GM19395 (cell line): ENCODE measurements around the gene PLXDC2.
"Not testable (repeated sequence)": the region's sequence is repeated elsewhere in the genome, so short reads cannot be mapped to it uniquely, and the experiment has no call there.

Experiments used
- ATAC-seq: cut with Tn5 transposase; IDR thresholded peaks from one replicate; pipeline ENCODE4 v1.9.1; 2021; ENCODE audit warnings: mild to moderate bottlenecking, moderate library complexity; ENCODE audit not compliant: unreplicated experiment

Gene PLXDC2

GRCh38 chr10:19816411-19817230 is at the start of gene PLXDC2:
Gene PLXDC2 (plus strand): TSS chr10:19816432.
- peak; percentile 56 for ATAC-seq

- ATAC-seq = no peak
Observed at GRCh38 chr10:19767876-19768275, 48.4 kb upstream of the PLXDC2 start.

- ATAC-seq = not testable (repeated sequence)
Observed at GRCh38 chr10:19769826-19770225, 46.4 kb upstream of the PLXDC2 start.

GRCh38 chr10:19772972-19773371 is 43.3 kb upstream of the PLXDC2 start:
- ATAC-seq = no peak

- no peak for ATAC-seq
Observed at GRCh38 chr10:19775296-19775695, 40.9 kb upstream of the PLXDC2 start.

- ATAC-seq = no peak
Observed at GRCh38 chr10:19777806-19778205, 38.4 kb upstream of the PLXDC2 start.

GRCh38 chr10:19778996-19779395 is 37.2 kb upstream of the PLXDC2 start:
- ATAC-seq = no peak

GRCh38 chr10:19782430-19783089 is 33.7 kb upstream of the PLXDC2 start:
- ATAC-seq = no peak

- ATAC-seq = no peak
Observed at GRCh38 chr10:19783721-19784120, 32.5 kb upstream of the PLXDC2 start.

GRCh38 chr10:19785366-19785765 is 30.9 kb upstream of the PLXDC2 start:
- no peak for ATAC-seq

GRCh38 chr10:19788075-19788686 is 28.1 kb upstream of the PLXDC2 start:
- peak; percentile 90 for ATAC-seq

GRCh38 chr10:19788902-19789301 is 27.3 kb upstream of the PLXDC2 start:
- ATAC-seq = no peak

- ATAC-seq = no peak
Observed at GRCh38 chr10:19789607-19790006, 26.6 kb upstream of the PLXDC2 start.

- ATAC-seq = no peak
Observed at GRCh38 chr10:19791032-19791431, 25.2 kb upstream of the PLXDC2 start.

GRCh38 chr10:19795684-19796083 is 20.5 kb upstream of the PLXDC2 start:
- no peak for ATAC-seq

- ATAC-seq = no peak
Observed at GRCh38 chr10:19800161-19800560, 16.1 kb upstream of the PLXDC2 start.

- ATAC-seq = no peak
Observed at GRCh38 chr10:19801369-19801768, 14.9 kb upstream of the PLXDC2 start.

- ATAC-seq = no peak
Observed at GRCh38 chr10:19803676-19804075, 12.6 kb upstream of the PLXDC2 start.

- no peak for ATAC-seq
Observed at GRCh38 chr10:19809481-19809880, 6.8 kb upstream of the PLXDC2 start.

GRCh38 chr10:19811540-19811939 is 4.7 kb upstream of the PLXDC2 start:
- ATAC-seq = no peak

- ATAC-seq = no peak
Observed at GRCh38 chr10:19812976-19813375, 3.3 kb upstream of the PLXDC2 start.
